Psoas muscle (tissue), 8 donors: ENCODE data around the gene MED31. TPM values are rescaled to one million over a fixed set of nuclear protein-coding genes. Genes with fewer than 3 reads are reported as not detected.

Experiments
- ATAC-seq, 4 donors: fragments of 200-7000 bp; cut with Tn5 transposase; one replicate each; pipeline ENCODE4 v1.9.1; 2020; ENCODE audit warnings: moderate library complexity in 3 of 4, mild to moderate bottlenecking in 2 of 4
- DNase-seq, 2 donors: peaks; one replicate each; pipeline ENCODE4 v3.0.0-alpha.2; 2020
- H3K27ac ChIP-seq: fragments of 200-600 bp; one replicate; pipeline ENCODE4 v1.8.0; 2022
- H3K27me3 ChIP-seq, 3 donors: fragments of 200-600 bp in 1 of 3; one replicate each; pipeline versions ENCODE4 v1.6.1 to v1.8.0; 2013 to 2022; ENCODE audit warnings: low read length in 2 of 3, mild to moderate bottlenecking in 2 of 3, moderate library complexity in 1 of 3; ENCODE audit not compliant: insufficient read depth in 3 of 3
- H3K36me3 ChIP-seq, 2 donors: fragments of 200-600 bp in 1 of 2; one replicate each; pipeline versions ENCODE4 v1.6.1 to v1.8.0; 2013 to 2022; ENCODE audit warnings: low read depth in 1 of 2, mild to moderate bottlenecking in 1 of 2, moderate library complexity in 1 of 2; ENCODE audit not compliant: insufficient read depth in 1 of 2
- H3K4me1 ChIP-seq: fragments of 200-600 bp; one replicate; pipeline ENCODE4 v1.8.0; 2022
- H3K4me3 ChIP-seq: fragments of 200-600 bp; one replicate; pipeline ENCODE4 v1.8.0; 2022; ENCODE audit warnings: mild to moderate bottlenecking
- H3K9me3 ChIP-seq: fragments of 200-600 bp; one replicate; pipeline ENCODE4 v1.8.0; 2022
- CTCF ChIP-seq: fragments of 200-600 bp; IDR thresholded peaks from one replicate; pipeline ENCODE4 v1.8.0; 2022; ENCODE audit warnings: antibody characterized with exemption
- WGBS, 3 donors: extraction: QIAGEN DNeasy Blood & Tissue Kit; methylation state at CpG; one replicate each; pipeline versions ENCODE4 v1.1.6 to v1.1.7; 2013; 5-methylcytosine and 5-hydroxymethylcytosine counted together
- intact Hi-C, 2 donors: fragments of 100-400 bp; cut with DNase I; formaldehyde crosslinking; loops; one replicate each; pipeline versions ENCODE4 v1.11.0 to v1.14.2; 2022
- long read RNA-seq, 2 donors: library from polyadenylated mRNA; unstranded; transcript quantifications; one replicate each; pipeline ENCODE4 v2.0.0, GENCODE V29; 2021
- polyA plus RNA-seq, 3 donors: library from polyadenylated mRNA; stranded (reverse); fragments of 200-250 nt; gene quantifications; one replicate each; pipeline ENCODE4 v1.2.3, GENCODE V29; 2013
- total RNA-seq, 4 donors: library from RNA; stranded (reverse); fragmentation: NEBNext Ultra II Directional in 2 of 4; extraction: Animal tissue kit (Norgen Biotek cat#: 25700) in 2 of 4; gene quantifications; one replicate each; pipeline versions ENCODE4 v1.2.1 to v1.2.4, GENCODE V29; 2021 to 2023
- donor health status: healthy with polysubstance abuse.
- donor health status: DM: no; HTN: no; CAD: no; lungs with moderate emphysema.
- donor health status: Bipolar disorder and iron deficiency.
- donor health status: healthy.
- donor health status: DM: yes; HTN: yes; CAD: no.
- donor health status: DM: no; HTN: no; CAD: no.
- donor health status: DM: no; HTN: no; CAD: no.
- donor health status: DM: yes; HTN: yes; CAD: no.

The MED31 gene
- total RNA-seq (10 to 100 TPM; 12.2 to 12.8 (median 12.7) TPM), polyA plus RNA-seq (10 to 100 TPM; 12.7 to 55.2 (median 22.0) TPM)
- long read RNA-seq, donor 1, transcript MED31-201 (4 exons, 1,654 nt): major isoform, 6 of 7 reads
- long read RNA-seq, donor 1, partial matches to known transcripts: 0 of 7 reads
- long read RNA-seq, donor 1, other reads (novel, unspliced or antisense): 0 of 7 reads
- long read RNA-seq, donor 2, transcript MED31-201 (4 exons, 1,654 nt): major isoform, 9 of 13 reads
- long read RNA-seq, donor 2, partial matches to known transcripts: 1 of 13 reads
- long read RNA-seq, donor 2, other reads (novel, unspliced or antisense): 2 of 13 reads

- peak within 1 kb of the TSS; percentile 87 for H3K27ac ChIP-seq
- WGBS, 3 donors: 1 to 2% (median 1%) methylated on average over 27 to 35 of the region's 35 CpGs
- intact Hi-C loops: loop anchor here in 1 of 2 donors (5.0 kb wide), 1 partner anchor 361 kb away; the partner anchor contains the start of gene RNASEK
Observed at GRCh38 chr17:6651354-6651918, at the start of gene MED31, which contains the start of gene C17orf100. Gene MED31, minus strand, starts transcription at chr17:6651605. Its CDS starts 77 bp downstream, at chr17:6651528. Gene C17orf100, plus strand, starts transcription at chr17:6651762. Its CDS starts 152 bp downstream, at chr17:6651914.

GRCh38 chr17:6700948-6701307 is 49.5 kb upstream of the MED31 start:
- H3K4me3 ChIP-seq: no peak overlapping the region
- H3K27me3 ChIP-seq: peaks cover 0 to 1% (median 0%) of the 10 kb centered on the region in 3 donors
- DNase-seq: no peak
- 67 to 80% (median 75%) methylated on average over 8 of the region's 8 CpGs for WGBS, 3 donors
- no peak for TF ChIP-seq CTCF
- no peaks in the 10 kb centered on the region for H3K9me3 ChIP-seq
- intact Hi-C loops: no loop called here
- H3K27ac ChIP-seq: no peak overlapping the region
- H3K36me3 ChIP-seq: no peaks in the 10 kb centered on the region
- ATAC-seq: no peak
- no peaks in the 10 kb centered on the region for H3K4me1 ChIP-seq

More at GRCh38 chr17:6651354-6651918, at the start of gene MED31, which contains the start of gene C17orf100:
- ATAC-seq: peak; percentile 98 to 99 (median 99)
- no peaks in the 10 kb centered on the region for H3K9me3 ChIP-seq
- peak; percentile 96 to 97 for DNase-seq
- peaks cover 0 to 38% of the 10 kb centered on the region in 2 donors for H3K36me3 ChIP-seq
- peak within 1 kb of the TSS; percentile 84 for H3K4me3 ChIP-seq
- H3K27me3 ChIP-seq: peaks cover 0 to 7% (median 4%) of the 10 kb centered on the region in 3 donors
- TF ChIP-seq CTCF: no peak
- peaks cover 27% of the 10 kb centered on the region for H3K4me1 ChIP-seq

DNA sequence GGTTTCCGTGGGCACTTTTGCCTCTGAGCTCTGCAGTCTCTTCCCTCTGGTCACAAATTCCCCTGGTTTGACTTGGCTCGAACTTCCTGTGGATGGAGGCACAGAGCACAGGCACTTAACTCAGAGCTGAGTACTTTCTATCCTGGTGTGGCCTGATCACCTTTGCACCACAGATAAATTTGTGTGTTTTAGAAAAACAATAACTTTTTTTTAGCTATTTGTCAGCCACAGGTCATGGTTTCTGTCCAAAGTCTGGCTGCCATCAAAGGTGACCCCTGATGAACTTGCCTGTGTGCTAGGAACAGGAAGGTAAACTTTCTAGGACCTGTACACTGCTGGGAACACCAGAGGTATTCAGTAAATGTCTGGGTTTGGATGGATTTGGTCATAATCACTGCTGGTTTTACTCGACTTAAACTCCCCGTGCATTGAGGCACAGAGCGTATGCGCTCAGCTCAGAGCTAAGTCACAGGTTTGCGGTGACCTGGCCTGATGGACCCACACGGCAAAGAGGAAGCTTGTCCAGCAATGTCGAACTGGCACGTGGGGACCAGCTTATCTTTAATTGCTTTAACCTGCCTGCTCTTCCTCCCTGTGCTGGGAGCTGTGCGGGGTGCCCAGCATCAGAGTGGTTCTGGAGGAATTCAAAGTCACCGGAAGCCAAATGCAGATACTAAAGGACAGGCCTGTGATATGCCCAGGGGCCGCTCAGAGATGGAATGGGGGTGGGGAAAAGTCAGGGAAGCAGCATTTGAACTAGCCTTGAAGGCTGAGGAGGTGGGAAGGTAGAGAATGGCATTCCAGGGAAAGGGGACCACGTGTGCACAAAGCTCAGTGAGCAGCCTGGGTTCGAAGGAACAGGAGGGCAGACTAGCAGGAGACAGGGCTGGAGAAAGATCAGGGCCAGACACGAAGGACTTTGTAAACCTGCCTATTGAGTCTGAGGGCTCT is 48.9 kb upstream of the MED31 start:
- DNase-seq (no peak), ATAC-seq (no peak)
- Histone ChIP-seq H3K9me3 (no peaks in the 10 kb centered on the region), H3K27ac (no peak overlapping the region), H3K36me3 (no peaks in the 10 kb centered on the region), H3K4me1 (no peaks in the 10 kb centered on the region), H3K27me3 (peaks cover 0 to 1% (median 0%) of the 10 kb centered on the region in 3 donors), H3K4me3 (no peak overlapping the region)
- 73 to 82% (median 78%) methylated on average over 16 of the region's 16 CpGs for WGBS, 3 donors
- intact Hi-C loops: no loop called here
- TF ChIP-seq CTCF: no peak

- H3K27ac ChIP-seq: no peak overlapping the region
- no peaks in the 10 kb centered on the region for H3K4me1 ChIP-seq
- no peaks in the 10 kb centered on the region for H3K9me3 ChIP-seq
- H3K4me3 ChIP-seq: no peak overlapping the region
- H3K36me3 ChIP-seq: no peaks in the 10 kb centered on the region
- ATAC-seq (no peak), DNase-seq (no peak)
- no peaks in the 10 kb centered on the region for H3K27me3 ChIP-seq
- WGBS, 3 donors: 72 to 75% (median 73%) methylated on average over 11 of the region's 11 CpGs
- no peak for TF ChIP-seq CTCF
- intact Hi-C loops: no loop called here
Observed at GRCh38 chr17:6698004-6698403, 46.6 kb upstream of the MED31 start.
